GM12801 (cell line): ENCODE data around the gene FAM131C.

Experiments
- CTCF ChIP-seq: IDR thresholded peaks from one replicate; pipeline ENCODE4 v1.5.1; 2011; ENCODE audit warnings: control low read depth; ENCODE audit not compliant: insufficient read length; ENCODE audit errors: extremely low read depth

The FAM131C gene

GRCh38 chr1:16011936-16012589 is 61.4 kb downstream of the FAM131C start:
- no peak for TF ChIP-seq CTCF

- no peak for TF ChIP-seq CTCF
Observed at GRCh38 chr1:16010837-16011236, 62.6 kb downstream of the FAM131C start.

GRCh38 chr1:16009678-16010077 is 63.8 kb downstream of the FAM131C start:
- no peak for TF ChIP-seq CTCF

GRCh38 chr1:16009030-16009460 is 64.4 kb downstream of the FAM131C start:
- peak; percentile 34 for TF ChIP-seq CTCF
